Measurements from ENCODE around the gene EHBP1L1. TPM values are rescaled to one million over a fixed set of nuclear protein-coding genes. Genes with fewer than 3 reads are reported as not detected.
A peak's percentile ranks its signal among the peaks of the same experiment; 100 is the strongest.

The EHBP1L1 gene
- total and polyA plus RNA-seq, 2 of the 13 experiments (the other 11 are each of a cell fraction or from before 2014, with no cell fraction given): 8.3 to 10.6 TPM

DNA sequence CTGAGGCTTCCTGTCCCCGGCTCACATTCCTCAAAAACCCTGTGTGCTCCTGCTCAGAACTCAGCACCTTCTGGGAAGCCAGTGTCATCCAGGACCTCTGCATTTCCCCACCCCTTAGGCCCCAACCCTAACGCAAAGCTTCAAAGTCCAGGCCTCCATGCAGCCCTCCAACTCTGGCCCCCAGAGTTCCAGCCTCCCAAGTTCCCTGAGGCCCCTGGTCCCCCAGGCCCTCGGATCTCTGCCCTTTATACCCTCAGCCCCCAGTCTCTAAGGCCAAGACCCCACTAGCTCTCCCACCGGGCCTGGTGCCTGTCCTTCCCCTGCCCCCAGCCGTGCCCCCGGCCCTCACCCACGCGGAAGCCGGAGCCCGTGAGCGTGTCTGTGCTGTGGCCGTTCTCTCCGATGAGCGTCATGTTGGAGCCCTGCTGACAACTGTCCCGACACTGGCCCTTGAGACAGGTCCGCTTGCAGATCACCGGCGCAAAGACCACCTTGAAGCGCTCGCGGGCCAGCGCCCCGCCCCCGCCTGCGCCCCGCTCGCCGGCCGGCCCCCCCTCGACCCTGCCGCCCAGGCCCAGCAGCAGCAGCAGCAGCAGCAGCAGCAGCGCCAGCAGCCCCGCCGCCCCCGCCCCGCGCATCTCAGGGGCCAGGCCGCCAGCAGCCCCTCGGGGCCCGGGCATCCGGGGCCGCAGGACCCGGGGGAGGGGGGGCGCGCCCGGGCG is 18.4 kb upstream of the EHBP1L1 start (continued):
- TF ChIP-seq ZHX1 (CRISPR knock-in tag; IDR thresholded peaks at IDR 0.05; ENCODE audit: low read depth) (no peak), TCF7 (IDR thresholded peaks at IDR 0.05; ENCODE audit: low read depth) (no peak), SRSF1 (optimal IDR thresholded peaks at IDR 0.05; ENCODE audit: low read depth, low read length) (no peak), ZNF761 (CRISPR knock-in tag; conservative IDR thresholded peaks at IDR 0.05) (0 out of 2 replicates have a peak, but pooled peaks have one; percentile 42), MBNL3 (CRISPR knock-in tag; conservative IDR thresholded peaks at IDR 0.05) (no peak), DNMT3B (CRISPR knock-in tag; conservative IDR thresholded peaks at IDR 0.05) (no peak), ZMAT3 (CRISPR knock-in tag; conservative IDR thresholded peaks at IDR 0.05) (peak; percentile 48; the same call in 1 of the 2 replicates), ZNF652 (CRISPR knock-in tag; IDR thresholded peaks at IDR 0.05; ENCODE audit: borderline replicate concordance, low read depth) (no peak), HIVEP1 (CRISPR knock-in tag; IDR thresholded peaks at IDR 0.05) (no peak), NR2F6 (IDR thresholded peaks at IDR 0.05) (peak; percentile 35; the same call in 1 of the 2 replicates), NR2F6 (CRISPR knock-in tag; IDR thresholded peaks at IDR 0.05) (no peak), BHLHE40 (IDR thresholded peaks at IDR 0.05; ENCODE audit: low read length) (no peak), GATAD2A (CRISPR knock-in tag; IDR thresholded peaks at IDR 0.05) (peak; percentile 64), ZNF710 (CRISPR knock-in tag; IDR thresholded peaks at IDR 0.05; ENCODE audit: borderline replicate concordance) (no peak), TERF1 (CRISPR knock-in tag; IDR thresholded peaks at IDR 0.05) (no peak), ZZZ3 (CRISPR knock-in tag; IDR thresholded peaks at IDR 0.05; ENCODE audit: borderline replicate concordance) (no peak), ELK4 (CRISPR knock-in tag; IDR thresholded peaks at IDR 0.05; ENCODE audit: borderline replicate concordance) (no peak)
- TF ChIP-seq, protein P1, sequence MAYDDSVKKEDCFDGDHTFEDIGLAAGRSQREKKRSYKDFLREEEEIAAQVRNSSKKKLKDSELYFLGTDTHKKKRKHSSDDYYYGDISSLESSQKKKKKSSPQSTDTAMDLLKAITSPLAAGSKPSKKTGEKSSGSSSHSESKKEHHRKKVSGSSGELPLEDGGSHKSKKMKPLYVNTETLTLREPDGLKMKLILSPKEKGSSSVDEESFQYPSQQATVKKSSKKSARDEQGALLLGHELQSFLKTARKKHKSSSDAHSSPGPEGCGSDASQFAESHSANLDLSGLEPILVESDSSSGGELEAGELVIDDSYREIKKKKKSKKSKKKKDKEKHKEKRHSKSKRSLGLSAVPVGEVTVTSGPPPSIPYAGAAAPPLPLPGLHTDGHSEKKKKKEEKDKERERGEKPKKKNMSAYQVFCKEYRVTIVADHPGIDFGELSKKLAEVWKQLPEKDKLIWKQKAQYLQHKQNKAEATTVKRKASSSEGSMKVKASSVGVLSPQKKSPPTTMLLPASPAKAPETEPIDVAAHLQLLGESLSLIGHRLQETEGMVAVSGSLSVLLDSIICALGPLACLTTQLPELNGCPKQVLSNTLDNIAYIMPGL (CRISPR knock-in tag; IDR thresholded peaks at IDR 0.05; ENCODE audit: borderline replicate concordance in 1 of 2, low read depth in 1 of 2): peak in 1 of 2 experiments; percentile 51; a peak in 2 of 4 replicates
- TF ChIP-seq, protein P2, sequence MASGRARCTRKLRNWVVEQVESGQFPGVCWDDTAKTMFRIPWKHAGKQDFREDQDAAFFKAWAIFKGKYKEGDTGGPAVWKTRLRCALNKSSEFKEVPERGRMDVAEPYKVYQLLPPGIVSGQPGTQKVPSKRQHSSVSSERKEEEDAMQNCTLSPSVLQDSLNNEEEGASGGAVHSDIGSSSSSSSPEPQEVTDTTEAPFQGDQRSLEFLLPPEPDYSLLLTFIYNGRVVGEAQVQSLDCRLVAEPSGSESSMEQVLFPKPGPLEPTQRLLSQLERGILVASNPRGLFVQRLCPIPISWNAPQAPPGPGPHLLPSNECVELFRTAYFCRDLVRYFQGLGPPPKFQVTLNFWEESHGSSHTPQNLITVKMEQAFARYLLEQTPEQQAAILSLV (CRISPR knock-in tag; IDR thresholded peaks at IDR 0.05; ENCODE audit: borderline replicate concordance): no peak

Data from HepG2 (cell line).